Mesenteric fat pad (tissue), 1 donor: ENCODE measurements around the gene MSRB2. TPM values are rescaled to one million over a fixed set of nuclear protein-coding genes. Genes with fewer than 3 reads are reported as not detected.
"Not testable (repeated sequence)": the region's sequence is repeated elsewhere in the genome, so short reads cannot be mapped to it uniquely, and the experiment has no call there.

Experiments
- DNase-seq: peaks from one replicate; pipeline ENCODE4 v3.0.0-alpha.2; 2020; ENCODE audit warnings: low spot score
- total RNA-seq: library from RNA; stranded (reverse); fragmentation: NEBNext Ultra II Directional; extraction: Animal tissue kit (Norgen Biotek cat#: 25700); gene quantifications from one replicate; pipeline ENCODE4 v1.2.1, GENCODE V29; 2021
- donor health status: DM: yes; HTN: yes; CAD: no.

Gene MSRB2
- total RNA-seq, 1 donor from 2014 or later, result 39.1 TPM

DNA sequence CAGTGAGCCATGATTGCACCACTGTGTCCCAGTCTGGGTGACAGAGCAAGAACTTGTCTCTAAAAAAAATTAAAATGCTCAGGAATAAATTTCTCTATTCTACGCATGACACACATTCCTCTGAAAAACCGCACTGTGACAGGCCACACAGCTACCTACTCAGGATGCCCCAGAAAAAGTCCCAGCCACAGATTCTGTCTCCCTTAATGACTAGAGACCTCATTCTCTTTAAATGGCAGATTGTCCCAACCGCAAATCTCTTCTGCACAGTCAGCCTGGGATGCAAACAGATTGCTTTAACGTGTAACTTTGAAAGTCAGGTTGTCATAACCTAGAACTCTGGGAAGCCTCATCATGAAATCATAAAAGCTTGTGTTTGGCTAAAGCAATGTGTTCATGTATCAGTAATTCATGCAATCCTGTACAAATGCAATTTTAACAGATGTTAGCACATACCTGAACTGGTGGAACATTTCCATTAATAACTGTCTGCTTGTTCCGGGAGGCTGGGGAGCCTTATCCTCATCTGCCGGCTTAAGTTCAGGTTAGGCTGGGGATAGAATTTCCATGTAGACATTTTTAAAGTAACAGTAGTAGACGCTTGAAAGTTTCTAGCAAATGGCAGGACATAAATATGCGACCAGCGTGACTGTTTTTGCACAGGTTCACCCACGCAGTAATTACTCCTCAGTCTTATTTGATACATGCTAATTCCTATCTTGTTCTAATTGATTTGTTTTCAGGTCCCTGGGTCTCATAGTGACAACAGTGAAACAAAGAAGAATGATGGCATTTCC, 26.2 kb upstream of the MSRB2 start:
- no peak for DNase-seq

DNA sequence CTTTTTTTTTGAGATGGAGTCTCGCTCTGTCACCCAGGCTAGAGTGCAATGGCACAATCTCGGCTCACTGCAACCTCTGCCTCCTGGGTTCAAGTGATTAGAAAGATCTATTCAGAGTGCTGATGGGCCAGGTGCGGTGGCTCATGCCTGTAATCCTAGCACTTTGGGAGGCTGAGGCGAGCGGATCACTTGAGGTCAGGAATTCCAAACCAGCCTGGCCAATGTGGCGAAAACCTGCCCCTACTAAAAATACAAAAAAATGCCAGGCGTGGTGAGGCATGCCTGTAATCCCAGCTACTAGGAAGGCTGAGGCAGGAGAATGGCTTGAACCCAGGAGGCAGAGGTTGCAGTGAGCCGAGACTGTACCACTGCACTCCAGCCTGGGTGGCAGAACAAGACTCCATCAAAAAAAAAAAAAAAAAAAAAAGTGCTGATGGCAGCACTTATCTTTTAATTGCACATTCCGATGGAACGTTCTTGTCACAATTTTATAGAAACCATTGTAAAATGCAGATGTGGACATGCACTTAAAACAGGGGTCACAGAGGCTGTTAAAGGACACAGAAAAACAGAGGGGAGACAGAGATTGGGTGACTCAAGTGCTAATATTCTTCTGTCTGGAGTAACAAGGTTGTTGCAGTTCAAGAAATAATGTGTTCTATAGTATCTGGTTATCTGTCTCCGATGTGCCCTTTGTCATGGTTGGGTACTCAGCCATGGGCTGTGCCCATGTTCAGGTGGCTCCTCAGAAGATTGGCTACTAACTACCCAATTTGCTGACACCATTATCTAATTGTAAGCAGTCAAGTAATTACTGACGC, 25.1 kb upstream of the MSRB2 start:
- not testable (repeated sequence) for DNase-seq

DNA sequence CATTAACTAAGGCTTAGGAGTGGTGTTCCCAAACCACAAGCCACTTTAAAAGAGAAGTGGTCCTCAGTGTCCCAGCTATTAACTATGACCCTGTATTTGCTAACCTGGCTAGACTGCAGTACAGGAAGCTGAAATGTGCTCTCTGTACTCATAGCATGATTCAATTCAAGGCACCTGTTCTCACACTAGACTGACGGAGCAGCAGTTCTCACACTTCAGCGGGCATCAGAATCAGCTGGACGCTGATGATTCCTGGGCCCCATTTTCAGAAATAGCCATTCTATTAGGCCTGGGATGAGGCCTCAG, 24.5 kb upstream of the MSRB2 start:
- no peak for DNase-seq

DNA sequence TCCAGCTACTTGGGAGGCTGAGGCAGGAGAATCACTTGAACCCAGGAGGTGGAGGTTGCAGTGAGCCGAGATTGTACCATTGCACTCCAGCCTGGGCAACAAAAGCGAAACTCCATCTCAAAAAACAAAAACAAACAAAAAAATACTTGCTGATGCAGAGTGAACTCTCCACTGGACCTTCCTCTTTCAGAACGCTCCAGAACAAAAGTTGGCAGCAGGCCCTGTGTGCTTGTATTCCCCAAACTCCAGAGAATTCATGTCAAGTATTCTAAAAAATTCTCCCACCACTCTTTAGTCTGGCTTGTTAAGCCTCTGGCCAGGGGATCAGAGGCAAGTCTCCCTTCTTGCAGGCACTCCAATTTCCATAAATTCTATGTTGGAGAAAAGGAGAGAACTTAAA, 22.8 kb upstream of the MSRB2 start:
- not testable (repeated sequence) for DNase-seq

DNA sequence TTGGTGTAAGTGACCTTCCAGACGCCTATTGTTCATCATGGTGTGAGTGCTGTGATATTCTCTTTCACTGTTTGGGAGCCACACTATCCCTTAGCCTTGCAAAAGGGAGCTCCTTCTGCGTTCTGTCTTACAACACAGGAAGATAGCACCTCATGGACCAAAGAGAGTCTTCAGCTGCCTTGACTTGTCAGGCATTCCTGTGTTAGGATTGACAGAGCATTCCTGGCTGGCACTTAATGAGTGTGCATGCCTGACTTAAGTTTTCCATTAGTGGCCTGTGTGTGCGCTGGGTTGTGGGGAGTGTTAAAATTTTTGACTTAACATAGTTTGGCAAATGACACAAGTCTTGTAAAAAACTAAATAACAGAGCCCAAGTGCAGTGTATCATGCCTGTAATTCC, 21.9 kb upstream of the MSRB2 start:
- no peak for DNase-seq

DNA sequence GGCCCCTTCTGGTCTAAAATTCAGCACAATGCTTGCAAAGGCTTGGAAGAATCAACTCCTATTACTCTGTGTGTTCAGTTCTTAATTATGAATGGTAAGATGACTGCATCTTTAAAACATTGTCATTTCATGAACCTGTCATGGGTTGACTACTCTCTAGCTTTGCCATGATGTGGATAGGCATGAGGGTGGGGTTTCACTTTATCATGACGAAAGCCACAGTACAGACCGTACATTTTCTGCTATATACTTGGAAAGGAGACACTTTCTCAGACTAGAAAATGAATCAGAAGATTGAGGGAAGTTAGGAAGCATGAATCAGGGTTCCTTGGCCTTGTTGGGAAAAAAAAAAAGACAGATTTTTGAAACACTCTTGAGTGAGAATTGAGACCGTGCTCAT, 19.7 kb upstream of the MSRB2 start:
- no peak for DNase-seq

DNA sequence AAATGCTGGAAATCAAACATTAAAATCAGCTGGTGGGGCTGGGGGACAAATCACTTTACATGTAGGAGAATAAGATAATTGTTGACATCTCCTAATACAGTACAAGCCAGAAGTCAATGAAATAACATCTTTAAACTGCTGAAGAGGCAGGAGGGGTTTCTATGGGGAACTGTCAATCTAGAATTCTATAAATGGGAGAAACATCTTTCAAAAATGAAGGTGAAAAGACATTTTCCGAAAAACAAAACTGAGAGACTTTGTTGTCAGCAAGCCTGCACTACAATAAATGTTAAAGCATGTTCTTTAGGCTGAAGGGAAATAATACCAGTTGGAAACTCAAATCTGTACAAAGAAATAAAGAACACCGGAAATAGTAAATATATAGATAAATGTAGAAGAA, 17.3 kb upstream of the MSRB2 start:
- no peak for DNase-seq

DNA sequence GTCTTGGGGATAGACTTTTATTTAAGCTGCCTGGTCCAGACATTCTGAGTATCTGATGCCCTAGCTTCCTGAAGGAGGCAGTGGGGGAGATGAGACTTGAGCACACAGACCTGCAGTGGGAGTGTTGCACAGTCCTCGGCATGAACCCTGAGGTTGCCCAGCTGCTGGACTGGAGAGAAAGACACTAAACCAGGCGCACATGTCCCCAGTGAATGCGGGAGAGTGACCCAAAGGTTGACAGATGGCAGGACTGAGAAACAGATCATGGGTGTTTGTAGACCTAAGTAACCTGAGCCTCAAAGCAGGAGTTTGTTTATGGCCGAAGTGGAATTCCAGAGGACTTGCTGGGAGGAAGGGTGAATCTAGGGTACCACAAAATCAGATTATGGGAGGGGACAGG, 15.7 kb upstream of the MSRB2 start:
- no peak for DNase-seq

DNA sequence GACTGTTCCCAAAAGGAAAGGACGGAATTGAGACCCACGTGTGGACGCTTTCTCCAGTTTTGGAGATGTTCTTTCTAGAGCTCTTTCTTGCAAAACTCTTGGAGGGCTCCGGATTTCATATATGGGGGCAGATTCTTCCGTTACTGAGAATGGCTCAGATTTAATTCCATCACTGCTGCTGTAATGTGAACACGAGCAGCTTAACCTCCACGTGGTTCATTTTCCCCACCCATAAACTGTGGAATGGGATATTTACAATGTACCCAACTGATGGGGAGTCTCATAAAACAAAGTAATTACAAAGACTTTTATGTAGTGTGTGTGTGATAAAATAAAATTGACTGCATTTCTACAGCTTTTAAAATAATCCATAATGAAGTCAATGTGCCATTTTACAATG, 15.1 kb upstream of the MSRB2 start:
- DNase-seq, result no peak

DNA sequence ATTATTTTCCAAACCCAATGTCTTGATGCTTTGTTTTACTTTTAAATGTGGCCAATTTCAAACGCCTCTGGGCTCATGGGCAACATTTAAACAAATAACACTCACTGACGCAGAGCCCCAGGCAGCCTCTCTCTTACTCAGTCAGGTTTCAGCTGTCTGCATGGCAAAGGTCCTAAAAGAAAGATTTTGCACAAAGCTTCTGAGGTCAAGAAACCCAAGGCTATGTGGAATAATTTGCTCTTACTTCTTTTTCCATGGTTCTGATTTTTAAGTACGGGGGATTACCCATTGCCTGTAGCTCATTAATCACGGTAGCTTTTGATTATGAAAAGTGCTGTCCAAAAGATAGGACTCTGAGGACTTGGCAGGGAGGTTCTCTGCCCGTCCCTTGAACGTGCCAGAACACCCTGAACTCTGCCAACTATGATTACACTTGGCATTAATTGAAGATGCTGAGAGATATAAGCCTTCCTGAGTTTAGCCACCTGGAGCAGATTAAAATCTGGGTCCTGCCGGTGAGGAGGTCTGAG, 14.1 kb upstream of the MSRB2 start:
- DNase-seq, result no peak

DNA sequence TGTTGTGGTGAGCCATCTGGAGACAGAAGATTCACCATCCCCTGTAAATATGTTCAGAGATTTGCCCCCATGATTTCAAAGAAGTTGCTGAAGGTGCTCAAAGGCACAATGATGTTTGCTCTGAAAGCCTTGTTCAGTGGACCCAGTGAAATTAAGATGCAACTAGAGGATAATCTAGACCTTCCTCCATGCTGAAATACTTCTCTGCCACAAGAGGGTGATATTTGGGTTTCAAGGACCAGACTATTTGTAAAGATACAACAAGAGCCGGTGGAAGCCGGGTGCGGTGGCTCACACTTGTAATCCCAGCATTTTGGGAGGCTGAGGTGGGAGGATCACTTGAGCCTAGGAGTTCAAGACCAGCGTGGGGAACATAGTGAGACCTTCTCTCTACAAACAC, 13.5 kb upstream of the MSRB2 start:
- no peak for DNase-seq

DNA sequence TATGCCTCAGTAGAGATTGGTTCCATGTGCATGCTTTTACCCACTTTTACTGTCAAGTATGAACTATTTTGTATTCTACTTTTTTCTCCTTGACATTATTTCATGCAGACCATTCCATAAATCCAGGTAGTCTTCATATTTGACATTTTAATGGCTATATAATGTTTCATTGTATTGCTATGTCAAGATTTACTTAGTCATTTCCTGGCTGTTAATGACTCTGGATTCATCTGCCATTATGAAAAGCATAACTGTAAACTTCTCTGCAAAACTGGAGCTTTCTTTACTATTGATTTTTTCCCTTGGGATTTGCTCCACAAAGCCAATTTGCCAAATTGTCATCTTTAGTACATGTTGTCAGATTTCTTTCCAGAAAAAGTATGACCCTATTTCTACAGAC, 6.8 kb upstream of the MSRB2 start:
- no peak for DNase-seq

DNA sequence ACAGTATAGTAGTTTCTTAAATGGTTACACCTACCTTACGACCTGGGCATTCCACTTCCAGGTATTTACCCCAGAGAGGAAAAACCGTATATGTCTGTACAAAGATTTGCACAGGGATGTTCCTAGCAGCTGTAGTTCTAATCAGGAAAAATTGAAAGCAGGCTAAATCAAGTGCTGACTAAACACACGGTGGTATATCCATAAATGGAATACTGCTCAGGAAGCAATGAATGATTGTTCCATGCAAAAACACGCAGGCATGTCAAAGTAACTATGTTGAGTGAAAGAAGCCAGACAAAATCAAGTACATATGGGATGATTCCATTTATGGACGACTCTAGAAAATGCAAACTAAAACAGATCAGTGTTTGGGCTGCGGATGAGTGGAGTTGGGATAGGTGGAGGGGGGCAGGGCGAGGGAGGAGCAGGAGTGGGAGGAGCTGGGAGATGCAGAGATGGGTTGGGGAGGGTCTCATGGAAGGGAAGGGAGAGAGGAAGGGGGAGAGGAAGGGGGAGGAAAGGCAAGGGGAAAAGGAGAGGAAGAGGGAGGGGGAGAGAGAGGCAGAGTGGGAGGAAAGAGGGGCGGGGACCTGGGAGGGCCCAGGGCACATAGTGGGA, 484 bp upstream of the MSRB2 start:
- no peak for DNase-seq

DNA sequence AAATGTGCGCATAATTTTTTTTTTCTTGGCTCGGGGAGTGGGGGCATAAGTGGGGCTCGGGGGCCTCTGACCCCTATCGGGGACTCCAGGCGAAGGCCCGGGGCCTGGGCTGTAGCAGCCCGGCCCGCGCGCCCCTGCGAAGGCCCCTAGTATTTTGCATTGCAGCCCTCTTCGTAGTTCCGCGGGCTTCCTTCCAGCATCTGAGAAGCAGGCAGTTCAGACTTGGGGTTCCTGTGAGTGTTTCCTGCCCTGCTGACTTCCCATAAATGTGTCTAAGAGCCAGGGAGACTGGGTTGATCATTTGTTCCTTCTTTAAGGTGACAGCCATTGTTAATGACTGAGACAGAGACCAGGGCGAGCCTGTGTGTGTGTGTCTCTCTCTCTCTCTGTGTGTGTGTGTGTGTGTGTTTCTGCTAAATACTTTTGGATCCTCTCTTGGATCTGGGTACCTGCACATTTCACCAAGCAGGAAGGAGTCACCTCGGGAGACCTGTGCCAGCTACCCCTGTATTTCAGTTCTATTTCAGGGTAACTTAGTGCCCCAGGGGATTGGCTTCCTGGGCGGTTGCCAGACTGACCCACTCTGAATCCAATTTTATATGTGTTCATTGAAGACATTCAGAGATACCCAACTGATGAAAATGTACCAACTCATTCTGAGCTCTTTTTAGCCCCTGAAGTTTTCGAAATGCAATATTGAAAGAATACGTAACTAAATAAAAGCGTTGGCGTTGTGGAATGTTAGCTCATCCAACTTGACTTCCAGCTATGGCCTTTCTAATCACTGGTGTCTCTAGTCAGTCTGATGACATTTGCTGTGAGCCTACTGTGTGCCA, 805 bp downstream of the MSRB2 start:
- no peak for DNase-seq

DNA sequence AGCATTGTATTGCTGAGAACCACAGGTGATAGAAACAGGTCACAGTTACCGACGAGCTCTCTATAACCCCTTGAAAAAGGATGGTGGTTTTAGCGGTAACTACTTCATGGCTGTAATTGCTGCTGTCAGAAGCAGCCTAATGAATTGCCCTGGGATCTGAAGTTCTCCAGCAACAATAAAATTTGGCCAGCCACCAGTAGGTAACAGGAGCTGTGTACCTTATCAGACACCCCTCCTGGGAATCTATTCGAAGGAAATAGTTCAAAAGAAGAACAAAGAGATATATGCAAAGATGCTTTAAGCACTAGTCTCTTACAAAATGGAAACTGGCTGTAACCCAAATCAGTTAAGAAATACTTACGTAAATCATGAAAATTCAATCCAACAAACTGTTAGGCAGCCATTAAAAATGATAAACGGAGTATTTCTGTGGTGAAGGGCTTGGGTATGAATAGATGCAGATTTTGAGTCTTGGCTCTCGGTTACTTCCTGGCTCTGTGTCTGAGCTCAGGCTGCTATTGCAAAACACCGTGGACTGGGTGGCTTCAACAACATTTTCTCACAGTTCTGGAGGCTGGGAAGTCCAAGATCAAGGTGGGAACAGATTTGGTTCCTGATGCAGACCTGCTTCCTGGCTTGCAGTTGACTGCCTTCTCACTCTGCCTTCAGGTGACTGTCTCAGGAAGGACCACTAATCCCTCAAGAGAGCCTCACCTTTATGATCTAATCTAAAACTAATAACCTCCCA, 1.6 kb downstream of the MSRB2 start:
- DNase-seq, result no peak

DNA sequence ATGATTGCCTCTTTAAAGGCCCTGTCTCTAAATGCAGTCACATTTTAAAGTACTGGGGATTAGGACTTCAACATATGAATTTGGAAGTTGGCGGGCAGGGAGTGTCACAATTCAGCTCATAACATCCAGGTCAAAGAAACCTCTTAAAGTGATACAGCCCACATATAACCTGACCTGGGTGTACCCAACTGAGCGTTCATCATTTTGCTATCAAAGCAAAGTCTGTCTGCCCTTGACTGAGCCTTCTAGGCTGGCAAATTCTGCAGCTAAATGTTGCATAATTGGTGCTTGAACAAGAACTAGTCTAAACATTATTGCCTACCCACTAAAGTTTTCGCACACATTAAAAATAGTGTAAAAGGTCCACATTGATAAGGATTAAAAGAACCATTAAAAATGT, 3.7 kb downstream of the MSRB2 start:
- DNase-seq, result no peak

DNA sequence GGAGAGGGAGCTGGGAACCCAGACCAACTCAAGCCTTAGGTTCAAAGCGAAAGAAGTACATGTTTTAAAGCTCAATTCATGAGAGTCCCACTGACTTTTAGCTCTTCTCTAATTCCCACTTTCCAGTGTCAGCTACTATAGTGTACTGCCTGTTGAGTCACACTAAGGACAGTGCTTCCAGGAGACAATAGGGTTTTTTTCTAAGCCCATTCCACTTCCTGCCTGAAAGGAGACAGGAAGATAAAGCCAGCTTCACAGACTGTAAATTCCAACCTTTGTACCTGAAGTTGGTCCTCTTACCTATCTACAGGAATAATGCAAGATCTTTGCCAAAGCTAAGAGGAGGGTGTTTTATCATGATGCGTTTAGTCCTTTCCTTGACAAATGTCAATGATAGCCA, 4.4 kb downstream of the MSRB2 start:
- DNase-seq, result no peak

DNA sequence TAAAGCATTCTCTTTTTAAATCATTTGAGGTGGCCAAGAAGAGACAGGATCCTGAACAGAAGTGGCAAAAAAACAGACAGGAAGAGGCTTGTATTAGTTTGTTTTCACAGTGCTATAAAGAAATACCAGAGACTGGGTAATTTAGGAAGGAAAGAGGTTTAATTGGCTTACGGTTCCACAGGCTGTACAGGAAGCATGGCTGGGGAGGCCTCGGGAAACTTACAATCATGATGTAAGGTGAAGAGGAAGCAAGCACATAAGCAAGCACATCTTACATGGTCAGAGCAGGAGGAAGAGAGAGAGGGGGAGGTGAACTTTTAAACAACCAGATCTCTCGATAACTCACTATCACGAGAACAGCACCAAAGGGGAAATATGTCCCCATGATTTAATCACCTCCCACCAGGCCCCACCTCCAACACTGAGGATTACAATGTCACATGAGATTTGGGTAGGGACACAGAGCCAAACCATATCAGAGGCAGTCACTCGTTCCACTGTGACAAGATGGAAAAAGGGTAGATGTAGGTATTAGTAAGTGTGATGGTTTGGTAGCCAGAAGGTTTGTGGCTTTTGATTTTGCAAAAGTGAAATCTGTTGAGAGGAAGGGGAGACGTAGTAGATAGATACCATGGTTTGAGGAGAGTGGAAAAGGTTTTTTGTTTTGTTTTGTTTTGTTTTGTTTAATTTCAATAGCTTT, 5.1 kb downstream of the MSRB2 start:
- DNase-seq, result no peak

DNA sequence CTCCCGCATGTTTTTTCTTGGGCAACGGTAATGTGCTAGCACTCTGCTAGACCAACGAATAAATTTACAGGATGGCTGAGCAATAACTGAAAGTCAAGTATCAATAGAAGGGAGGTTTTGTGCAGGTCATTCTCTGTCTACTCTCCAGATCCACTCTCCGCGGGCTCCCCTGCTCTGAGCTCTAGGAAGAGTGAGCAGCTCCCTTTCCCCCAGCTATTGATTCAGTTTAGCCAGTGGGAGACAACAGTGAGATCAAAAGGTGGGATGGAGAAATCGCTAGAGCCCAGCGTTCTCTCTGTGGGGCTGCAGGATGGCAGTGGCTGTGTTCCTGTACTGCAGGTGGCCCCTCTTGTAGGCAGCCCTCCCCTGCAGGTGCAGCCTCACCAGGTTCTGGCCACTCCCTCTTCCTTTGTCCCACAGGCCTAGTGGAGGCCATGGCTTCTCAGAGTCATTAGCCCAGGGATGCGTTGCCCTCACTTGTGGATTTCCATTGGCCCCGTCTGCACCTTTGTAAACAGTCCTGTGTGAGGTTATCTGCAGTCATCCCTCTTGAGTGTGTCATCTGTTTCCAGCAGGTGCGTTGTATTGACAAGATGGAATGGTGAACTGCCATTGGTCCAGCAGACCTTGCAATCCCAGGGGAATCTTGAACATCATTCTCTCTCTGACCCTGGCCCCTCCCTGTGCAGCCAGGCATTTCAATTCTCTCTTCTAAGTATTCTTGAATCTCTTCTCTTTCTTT, 11.1 kb downstream of the MSRB2 start:
- DNase-seq, result no peak
